CD4-positive, alpha-beta T cell treated with Interleukin-4 for 4 hours (primary cell): ENCODE data around the gene ST3GAL6.

Experiments used
- DNase-seq: peaks from one replicate; pipeline ENCODE4 v3.0.0-alpha.2; 2020

Gene ST3GAL6

DNA sequence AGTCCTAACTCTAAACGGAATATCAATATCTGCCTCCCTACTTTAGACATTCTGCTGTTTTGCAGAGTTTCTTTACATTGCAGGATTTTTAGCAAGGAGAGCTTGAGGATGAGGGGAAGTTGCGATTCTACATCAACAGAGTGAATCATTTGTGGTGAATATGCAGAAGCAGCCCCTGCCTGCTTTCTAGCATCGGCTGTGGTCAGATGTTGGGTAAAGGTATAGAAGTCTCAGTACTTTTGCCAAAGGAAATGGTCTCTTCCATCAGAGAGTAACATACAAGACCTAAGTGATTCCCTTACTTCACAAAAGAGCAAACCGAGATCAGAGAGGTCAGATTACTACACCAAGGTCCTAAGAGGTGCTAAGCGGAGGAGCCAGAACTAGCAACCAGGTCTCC lies 15.2 kb downstream of the ST3GAL6 start:
- DNase-seq, result no peak

DNA sequence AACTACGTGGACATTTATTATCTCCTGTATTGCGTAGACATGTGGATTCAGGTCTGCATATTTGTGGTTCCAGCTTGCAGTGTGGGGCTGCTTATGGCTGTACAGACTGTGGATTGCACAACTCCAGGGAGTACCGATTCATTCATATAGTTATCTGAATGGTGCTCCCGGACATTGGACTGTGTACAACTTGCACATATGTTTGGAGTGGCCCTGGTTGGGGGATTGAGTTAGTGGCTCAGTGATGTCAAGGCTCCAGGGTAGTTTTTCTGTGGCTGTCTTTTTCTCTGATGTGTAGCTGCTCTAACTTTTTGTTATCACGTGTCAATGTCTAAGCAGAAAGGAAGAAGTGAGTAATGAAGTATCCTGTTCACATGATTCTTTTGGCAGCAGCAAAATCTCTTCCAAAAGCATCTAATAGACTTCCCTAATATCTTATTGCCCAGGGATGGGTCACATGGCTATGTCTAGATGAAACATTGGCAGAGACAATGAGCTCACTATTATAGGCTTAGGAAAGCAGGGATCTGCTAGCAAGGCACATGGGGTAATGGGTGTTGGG lies 15.8 kb downstream of the ST3GAL6 start:
- no peak for DNase-seq

DNA sequence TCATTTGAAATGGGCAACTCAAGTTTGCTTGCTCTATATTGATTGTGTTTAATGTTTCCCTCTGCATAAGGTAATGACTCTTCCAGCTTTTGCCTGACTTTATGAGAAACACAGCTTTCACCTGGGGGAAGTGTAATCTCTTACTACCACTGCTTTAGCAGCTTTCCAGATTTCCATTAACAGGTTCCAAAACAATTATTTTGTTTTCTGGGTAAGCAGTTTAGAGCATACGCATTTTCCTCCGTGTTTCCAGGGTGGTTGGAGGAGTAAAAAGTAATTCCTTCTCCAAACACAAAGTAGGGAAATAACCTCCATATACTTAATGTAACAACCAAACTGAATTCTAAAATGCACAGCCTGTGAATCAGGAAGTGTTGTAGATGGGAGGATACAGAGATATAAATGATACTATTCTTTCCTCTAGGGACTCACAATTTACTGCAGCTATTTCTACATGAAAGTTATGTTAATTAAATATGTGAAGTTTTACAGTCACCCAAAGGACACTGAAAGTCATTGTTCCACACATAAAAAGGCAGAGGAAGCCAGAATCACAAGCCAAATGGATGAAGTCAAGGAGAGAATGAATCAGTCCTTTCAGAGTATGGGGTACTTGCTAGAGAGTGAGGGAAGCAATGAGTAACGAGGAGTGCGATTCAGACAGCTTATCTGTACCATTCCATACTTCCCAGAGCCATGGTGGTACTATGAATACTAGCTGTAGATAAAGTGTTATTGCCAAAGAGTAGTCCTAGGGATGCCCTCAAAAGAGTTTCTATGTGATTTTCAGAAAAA lies 16.6 kb downstream of the ST3GAL6 start:
- DNase-seq, result no peak

DNA sequence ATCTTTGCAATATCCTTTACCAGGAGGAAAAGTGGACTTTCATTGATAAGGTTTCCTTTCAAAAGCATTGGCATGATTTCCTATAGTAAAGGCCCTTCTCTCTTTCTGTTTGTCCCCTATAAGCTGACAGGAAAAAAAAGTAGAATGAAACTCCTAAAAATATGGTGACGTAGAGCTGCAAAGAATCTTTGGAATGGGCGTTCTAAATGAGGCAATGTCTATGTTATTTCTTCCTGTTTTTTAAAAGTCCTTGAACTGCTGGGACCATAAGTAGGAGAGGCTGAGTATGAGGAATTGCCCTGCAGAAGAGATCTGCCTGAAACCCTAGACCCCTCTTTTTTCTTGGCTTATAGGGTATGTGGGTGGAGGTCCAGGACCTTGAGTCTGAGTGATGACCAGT lies 17.2 kb downstream of the ST3GAL6 start:
- DNase-seq, result no peak

DNA sequence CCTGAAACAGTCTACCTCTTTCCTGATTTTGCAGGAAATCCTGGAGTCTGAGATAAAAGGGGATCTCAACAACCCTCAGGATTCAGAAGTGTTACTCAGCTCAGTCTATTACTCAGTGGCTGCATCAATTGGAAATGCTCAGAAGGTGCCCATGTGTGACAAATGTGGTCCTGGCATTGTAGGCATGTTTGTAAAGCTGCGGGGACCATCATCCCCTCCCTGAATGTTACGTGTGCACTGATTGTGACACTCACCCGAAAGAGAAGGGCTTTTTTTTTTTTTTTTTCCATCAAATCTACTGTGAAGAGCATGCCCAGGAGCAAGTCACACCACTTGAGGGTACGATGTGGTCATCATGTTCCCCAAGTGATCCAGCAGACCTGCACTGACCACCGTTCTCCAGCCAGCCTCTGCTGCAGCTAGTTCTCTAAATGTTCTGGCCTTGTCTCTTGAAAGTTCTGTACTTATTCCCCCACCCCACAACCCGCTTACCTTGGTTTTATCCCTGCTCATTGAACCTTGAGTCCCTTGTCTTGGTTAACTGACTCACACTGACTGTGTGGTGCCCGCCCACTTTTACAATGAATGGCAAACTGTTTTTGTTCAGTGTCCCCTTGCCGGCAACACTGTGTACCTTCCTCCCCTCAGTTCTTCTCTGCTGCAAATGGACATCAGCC lies 19.8 kb downstream of the ST3GAL6 start:
- DNase-seq, result no peak

DNA sequence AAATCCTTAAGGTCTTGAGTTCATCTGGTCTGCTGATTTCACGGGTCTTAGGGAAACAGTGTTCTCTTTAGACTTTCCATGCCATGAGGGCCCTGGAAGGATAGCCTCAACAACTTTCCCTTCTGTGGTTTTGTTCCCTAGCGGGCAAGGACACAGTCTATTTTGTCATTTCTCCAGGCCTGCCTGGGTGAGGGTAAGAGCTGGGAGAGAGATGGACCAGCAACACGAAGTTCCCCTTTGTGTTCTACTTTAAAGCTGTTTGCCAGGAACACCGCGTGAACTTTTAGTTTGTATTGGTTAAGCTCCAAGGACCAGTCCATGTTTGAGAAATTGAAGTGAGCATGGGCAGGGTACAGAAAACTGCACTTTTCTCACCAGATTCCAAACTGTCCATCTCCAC lies 20.9 kb downstream of the ST3GAL6 start:
- no peak for DNase-seq

DNA sequence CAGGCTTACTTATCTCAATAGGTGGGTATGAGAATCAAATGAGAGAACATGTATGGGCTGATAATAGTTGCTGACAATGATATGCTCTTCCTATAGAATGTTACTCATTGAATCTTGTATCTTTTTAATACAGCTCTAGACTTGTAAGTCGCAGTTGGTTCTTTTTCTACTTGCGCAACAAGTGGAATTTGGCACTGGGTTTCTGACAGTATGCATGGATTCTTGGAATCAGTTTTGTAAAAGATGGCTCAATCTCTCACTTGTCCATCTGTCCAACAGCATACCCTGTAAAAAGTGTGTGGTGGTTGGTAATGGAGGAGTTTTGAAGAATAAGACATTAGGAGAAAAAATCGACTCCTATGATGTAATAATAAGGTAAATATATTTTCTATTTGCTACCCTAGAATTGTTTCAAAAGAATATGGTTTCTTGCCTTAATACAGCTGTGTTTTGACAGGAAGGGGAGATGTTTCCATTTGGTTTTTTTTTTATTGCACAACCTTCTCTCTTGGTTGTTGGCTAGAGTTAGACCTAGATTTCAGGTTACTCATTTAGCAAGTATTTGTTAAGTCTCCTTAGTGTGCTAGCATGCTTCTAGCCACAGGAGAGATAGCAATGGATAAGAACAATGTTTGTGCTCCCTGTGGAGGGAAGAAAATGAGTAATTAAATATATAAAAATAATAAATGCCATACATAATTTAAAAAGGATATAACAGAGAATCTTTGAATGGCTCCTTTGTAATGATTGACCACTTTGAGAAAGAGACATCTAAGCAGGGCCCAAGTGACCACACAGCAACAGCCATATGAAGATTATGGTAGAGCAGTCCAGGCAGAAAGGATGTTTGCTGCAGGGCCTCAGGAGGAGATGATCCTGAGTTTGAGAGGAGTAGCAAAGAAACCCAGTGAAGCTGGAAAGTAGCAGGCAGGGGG lies 21.8 kb downstream of the ST3GAL6 start:
- no peak for DNase-seq

DNA sequence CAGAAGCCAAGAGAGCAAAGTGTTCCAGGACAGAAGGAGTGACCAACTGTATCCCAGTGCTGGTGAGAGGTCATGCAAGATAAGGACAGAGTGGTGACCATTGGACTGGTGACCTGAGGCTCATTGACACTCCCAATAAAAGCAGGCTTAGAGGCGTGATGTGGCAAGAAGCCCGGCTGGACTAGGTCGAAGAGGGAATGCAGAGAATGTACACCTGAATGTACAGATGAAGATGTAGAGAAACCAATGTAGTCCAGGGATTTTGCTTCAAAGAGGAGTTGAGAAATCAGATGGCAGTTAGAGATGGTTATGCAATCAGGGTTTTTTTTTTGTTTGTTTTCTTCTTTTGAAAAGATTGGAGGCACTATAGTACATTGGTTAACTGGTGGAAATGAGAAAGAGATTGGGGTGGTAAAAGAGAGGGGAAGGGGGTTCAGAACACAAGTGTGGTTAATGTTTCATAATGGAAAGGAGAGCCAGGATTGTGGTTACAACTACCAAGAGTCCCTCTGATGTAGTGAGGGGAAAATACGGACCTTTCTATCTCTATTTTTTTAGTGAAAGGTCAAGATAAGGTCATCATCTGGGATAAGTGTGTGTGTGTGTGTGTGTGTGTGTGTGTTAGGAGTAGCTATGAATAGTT lies 23.3 kb downstream of the ST3GAL6 start:
- DNase-seq, result no peak

DNA sequence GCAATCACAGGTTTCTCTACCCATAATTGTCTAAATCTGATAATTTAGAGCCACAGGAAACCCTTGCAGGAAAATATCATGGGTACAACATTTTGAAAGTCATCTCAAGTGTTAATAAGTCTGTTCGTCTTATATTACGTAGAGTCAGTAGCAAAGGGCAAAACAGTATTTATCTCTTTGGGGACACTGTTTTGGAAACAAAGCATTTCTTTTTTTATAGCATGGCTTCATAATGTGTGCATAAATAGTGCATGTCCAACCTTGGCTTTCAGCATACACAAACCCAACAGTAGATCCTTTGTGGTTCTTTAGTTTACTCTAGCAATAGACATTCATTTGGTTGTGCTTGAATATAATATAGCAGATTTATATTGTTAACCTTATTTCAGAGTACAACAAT lies 24.0 kb downstream of the ST3GAL6 start:
- DNase-seq, result no peak

DNA sequence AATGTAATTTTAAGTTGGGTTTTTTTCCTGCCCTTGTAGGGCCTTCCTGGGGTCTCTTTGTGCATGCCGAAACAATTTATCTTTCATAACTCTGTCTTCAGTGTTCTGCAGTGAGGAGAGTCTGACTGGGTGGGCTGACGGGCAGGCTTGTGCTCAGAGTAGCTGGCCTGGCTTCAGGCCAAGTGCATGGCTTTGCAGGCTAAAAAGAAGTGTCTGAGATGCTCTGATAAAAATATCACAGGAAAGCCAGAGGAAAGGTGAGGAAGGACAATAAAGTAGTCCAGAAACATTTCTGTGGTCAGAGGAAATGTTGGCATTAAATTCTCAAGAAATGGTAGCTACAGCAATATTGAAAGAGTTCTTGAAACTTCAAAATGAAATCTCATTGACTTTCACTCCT lies 25.5 kb downstream of the ST3GAL6 start:
- no peak for DNase-seq

DNA sequence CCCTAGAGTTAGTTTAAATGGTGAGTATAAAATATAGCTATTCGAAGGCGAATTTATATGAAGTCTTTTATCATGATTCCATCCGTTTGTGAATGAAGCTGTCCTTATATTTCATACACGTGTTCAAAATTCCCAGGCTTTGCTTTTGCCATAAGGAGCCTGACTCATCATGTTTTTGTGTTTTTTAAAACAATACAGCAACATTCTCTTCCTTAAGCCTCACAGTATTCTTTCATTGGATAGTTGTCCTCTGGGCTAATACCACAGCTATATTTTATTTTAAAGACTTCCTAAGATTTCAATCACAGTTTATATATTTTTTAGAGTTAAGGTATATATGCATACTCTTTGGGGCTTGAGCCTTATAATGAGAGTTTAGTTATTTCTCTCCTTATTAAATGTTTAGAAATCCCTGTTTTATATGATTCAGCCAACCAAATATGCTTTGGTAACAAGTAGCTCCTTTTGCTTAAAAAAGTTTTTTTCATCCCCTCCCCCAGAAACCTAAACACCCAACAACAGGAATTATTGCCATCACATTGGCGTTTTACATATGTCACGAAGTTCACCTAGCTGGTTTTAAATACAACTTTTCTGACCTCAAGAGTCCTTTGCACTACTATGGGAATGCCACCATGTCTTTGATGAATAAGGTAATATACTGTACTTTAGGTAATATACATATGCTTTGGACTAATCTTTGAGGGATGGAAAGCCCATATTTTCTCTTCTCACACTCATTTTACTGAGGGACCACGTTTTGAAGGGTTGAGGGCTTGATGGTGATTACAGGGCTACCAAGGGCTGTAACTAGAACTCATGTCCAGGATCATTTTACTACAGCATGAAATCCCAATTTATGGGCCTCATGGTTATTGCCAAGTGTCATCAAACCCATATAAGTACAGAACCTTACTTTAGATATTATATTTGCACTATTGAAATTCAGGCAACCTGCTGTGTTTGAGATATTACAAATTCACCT lies 28.5 kb downstream of the ST3GAL6 start:
- DNase-seq, result no peak

DNA sequence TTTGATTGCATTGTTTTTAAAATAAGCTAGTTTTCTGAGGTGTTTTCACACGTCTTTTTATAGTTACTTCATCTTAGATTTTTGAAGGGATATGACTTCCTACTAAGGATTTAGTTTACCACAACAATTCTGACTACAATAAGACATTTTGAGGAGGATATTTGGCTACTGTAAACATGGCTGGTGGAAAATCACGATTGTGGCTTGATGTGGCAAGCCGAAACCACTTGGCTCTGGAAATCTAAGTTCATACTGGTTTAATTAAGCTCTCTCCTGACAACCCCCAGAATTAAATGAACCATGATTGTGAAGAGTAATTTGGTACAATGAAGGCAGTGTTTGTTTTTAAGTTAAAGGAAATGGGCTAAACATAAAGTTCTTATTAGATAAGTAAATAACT lies 30.8 kb downstream of the ST3GAL6 start:
- DNase-seq, result no peak

DNA sequence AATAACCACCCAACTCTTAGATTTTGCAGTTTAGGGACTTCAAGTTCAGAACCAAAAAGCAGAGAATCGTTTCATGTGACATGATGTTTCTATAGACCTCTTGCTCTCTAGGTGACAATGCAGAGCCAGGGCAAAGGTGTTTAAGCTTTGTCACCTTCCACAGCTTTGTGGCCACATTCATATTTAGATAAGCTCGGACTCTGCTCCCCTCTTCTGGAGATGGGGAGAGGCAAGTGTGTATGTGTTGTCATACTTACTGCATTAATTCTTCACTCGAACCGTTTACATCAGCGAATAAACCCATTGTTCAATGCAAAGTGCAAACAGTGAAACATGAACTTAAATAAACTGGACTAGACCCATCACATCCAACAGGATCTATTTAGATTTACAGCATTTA lies 33.2 kb downstream of the ST3GAL6 start:
- no peak for DNase-seq

DNA sequence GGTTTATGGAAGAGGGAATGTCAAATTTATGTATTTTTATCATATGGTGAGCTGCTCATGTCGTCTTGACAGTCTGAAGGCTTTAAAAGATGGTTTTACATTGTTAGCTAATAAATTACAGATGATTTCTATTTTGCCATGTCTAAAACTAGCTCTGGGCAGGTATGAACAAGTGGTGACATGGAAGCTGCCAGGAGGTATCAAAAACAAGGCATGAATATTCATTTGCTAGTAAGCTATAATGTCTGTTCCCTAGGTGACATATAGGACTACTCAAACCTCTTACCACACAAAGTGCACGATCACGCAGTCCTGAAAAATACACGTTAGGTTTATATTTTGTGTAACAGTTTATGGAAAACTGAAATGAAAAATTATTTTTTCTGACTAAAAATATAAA lies 34.8 kb downstream of the ST3GAL6 start:
- DNase-seq, result no peak

DNA sequence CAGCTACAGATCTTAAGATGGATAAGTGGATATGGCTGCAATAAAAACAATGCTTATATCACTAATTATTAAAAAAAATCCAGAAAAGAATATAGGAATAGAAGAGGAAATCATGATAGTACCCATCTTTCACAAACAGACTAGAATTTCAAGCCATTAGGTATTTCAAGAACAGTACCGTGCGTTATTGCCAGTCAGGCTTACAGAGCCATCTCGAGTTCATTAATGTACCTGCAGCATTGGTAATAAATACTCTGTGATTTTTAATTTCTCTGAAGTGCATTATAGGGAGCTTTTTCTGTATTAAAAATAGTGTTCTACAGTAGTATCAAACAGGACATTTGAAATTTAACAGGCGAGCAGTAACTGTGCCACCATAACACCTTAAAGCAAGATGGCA lies 35.7 kb downstream of the ST3GAL6 start:
- DNase-seq, result no peak

DNA sequence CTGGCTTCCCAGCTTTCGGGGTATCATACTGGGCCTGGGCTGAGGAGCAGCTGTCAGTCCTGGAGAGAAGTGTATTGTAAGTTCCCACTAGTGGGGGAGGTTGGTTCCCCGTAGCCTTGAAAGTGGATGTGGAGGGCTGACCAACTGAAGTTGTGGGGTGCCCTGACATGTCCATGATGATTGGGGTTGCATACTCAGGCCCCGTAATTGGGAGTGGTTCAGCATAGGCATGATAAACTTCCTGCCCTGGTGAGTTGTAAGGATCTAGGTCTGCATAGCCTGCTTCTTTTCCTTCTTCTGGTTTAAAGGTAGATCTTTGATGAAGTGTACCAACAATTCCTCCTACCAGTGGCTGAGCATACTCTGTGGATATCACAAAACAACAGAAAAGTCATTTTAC lies 36.3 kb downstream of the ST3GAL6 start:
- no peak for DNase-seq

DNA sequence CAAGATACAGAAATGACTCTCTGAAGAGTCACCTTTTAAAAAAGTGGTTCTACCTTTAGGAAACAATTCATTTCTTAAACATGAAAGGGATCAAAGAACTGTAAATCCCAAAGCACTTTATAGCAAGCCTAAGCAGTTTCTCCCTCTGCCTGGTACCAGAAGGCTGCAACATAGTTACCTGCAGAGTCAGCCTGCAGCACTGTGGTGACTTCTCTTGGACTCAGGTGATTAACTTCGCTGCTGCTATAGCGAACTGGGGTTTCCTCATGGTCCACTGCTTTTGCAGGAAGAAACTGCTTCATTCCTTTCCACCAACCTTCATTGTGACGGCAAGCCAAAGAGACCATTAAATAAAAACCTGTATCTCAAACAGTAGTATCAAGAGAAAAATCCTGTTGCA lies 37.3 kb downstream of the ST3GAL6 start:
- no peak for DNase-seq

DNA sequence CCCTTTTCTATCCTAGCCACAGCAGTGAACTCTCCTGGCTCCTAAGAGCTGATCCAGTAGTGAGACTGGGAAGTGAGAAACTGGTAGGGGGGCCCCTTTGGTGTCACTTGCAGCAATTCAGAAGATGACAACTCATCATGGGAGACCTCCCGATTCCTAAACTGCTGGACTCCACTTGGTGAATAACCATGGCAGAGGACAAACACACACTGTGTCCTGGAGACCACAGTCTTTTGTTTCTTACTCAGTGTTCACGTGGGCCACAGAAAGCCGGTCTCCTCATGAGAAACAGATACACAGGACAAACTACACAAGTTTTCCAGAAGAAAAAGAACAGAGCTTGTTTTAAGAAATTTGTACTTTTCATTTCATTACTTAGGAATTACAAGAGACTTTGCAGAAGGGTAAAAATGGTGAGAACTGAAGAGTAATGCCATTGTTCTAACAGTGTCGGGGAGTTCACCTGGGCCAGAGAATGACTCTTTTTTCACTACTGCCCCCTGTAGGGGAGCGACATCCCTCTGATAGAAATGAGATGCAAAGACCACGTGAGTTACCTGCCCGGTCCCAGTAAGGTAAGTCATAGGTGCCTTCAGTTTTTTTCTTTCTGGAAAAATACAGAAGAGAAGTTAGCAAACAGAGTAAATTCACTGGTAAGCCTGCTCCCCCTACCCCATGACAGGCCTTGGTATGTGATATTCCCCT lies 38.1 kb downstream of the ST3GAL6 start:
- DNase-seq, result no peak

DNA sequence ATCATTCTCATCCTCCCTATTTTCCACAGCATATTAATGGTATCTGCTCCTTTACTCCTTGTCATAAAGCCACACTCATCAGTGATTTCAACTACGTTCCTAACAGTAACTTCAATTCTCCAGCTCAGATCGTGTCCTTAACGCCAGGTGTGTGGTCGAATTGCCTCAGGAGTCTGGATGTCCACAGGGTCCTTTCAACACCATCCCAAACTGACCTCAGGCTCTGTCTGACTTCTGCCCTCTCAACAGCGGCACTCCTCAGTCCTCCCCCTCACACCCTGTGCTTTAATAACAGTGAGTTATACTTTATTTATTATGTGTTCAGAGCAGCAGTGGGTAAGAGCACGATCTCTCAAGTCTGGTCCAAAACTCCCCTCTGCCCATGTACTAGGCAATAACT lies 42.4 kb downstream of the ST3GAL6 start:
- DNase-seq, result no peak

DNA sequence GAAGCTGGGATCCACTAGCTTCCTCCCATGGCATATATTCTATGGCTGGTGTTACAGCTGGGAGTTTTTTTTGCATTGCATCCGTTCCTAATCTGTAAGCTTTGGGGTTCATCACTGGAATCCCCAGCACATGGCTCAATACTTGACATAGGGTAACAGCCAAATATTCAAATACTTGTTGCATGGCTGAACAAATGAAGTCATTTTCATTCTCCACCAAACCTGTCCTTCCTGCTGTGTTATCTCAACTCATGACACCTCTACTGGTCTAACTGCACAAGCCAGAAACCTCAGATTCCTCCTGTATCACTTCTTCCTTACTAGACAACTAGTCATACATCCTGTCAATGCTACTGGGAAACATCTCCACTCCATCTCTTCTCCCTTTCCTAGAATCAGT lies 43.4 kb downstream of the ST3GAL6 start:
- no peak for DNase-seq

DNA sequence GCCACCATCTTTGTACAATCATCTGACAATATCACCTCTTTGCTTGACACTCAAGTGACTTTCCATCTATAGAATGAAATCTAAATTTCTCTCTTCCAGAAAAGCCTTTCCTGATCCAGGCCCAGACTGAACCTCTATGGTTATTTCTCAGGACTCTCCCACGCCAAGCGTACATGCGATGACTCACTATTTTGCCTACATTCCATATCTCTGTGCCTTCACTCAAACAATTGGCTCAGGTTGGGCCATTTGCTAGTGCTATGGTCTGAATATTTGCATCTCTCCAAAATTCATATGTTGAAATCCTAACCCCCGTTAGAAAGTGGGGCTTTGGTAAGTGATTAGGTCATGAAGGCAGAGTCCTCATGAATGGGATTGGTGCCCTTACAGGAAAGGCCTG lies 43.9 kb downstream of the ST3GAL6 start:
- no peak for DNase-seq
